Osteocyte (in vitro differentiated cells): Measurements from ENCODE around the gene TBCD. TPM values are rescaled to one million over a fixed set of nuclear protein-coding genes. Genes with fewer than 3 reads are reported as not detected.

Source experiments
- DNase-seq: peaks from one replicate; pipeline ENCODE4 v3.0.0; 2021; ENCODE audit warnings: mixed read lengths; ENCODE audit not compliant: unreplicated experiment; ENCODE audit errors: extremely low spot score
- H3K27ac Mint-ChIP-seq: one replicate; pipeline ENCODE4 v1.8.0; 2021; ENCODE audit warnings: mild to moderate bottlenecking, mixed read lengths; ENCODE audit not compliant: unreplicated experiment
- H3K27me3 Mint-ChIP-seq: one replicate; pipeline ENCODE4 v1.8.0; 2021; ENCODE audit warnings: mixed read lengths; ENCODE audit not compliant: unreplicated experiment
- H3K36me3 Mint-ChIP-seq: one replicate; pipeline ENCODE4 v1.8.0; 2021; ENCODE audit warnings: mixed read lengths; ENCODE audit not compliant: unreplicated experiment
- H3K4me1 Mint-ChIP-seq: one replicate; pipeline ENCODE4 v1.8.0; 2021; ENCODE audit warnings: mixed read lengths; ENCODE audit not compliant: unreplicated experiment
- H3K4me3 Mint-ChIP-seq: one replicate; pipeline ENCODE4 v1.8.0; 2021; ENCODE audit warnings: mild to moderate bottlenecking, moderate library complexity, mixed read lengths; ENCODE audit not compliant: unreplicated experiment
- H3K9me3 Mint-ChIP-seq: one replicate; pipeline ENCODE4 v1.8.0; 2021; ENCODE audit warnings: mixed read lengths; ENCODE audit not compliant: unreplicated experiment
- total RNA-seq: library from RNA; stranded (reverse); gene quantifications from 2 replicates; pipeline ENCODE4 v1.2.1, GENCODE V29; 2021
- TF ChIP-seq, protein P1 (sequence below): fragments of 200-600 bp; sonication (generic); IDR thresholded peaks from 2 replicates; pipeline ENCODE4 v1.5.0; 2021; ENCODE audit warnings: antibody characterized with exemption, mild to moderate bottlenecking, moderate library complexity

TBCD gene
- total RNA-seq, 1 donor from 2014 or later, result 74.0 TPM

DNA sequence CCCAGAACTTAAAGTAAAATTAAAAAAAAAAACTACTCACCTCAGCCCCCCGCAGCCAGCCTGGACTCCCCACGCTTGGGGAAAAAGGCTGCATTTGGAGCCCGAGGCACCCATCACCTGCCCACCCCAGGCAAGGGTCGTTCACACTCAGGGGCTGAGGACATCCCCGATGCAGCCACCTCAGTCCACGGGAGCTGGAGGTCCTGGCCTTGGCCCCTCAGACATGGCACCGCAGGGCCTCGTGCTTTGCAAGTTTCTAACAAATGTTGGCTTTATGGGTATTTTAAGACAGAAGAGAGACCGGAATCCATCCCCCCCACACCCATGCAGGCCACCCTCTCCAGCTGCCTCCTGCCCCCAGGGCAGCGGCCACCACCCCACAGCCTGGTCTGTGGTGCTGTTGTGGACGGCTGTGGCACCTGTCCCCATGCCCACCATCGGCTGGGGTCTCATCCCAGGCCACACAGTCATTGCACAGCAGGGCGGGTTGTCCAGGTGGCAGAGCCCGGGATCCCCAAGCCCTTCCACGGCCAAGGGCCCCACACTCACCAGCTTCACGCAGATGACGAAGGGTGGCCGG, 204.4 kb downstream of the TBCD start:
- H3K4me1 Mint-ChIP-seq, result no peaks in the 10 kb centered on the region
- DNase-seq, result peak; percentile 81
- H3K4me3 Mint-ChIP-seq, result no peak overlapping the region

DNA sequence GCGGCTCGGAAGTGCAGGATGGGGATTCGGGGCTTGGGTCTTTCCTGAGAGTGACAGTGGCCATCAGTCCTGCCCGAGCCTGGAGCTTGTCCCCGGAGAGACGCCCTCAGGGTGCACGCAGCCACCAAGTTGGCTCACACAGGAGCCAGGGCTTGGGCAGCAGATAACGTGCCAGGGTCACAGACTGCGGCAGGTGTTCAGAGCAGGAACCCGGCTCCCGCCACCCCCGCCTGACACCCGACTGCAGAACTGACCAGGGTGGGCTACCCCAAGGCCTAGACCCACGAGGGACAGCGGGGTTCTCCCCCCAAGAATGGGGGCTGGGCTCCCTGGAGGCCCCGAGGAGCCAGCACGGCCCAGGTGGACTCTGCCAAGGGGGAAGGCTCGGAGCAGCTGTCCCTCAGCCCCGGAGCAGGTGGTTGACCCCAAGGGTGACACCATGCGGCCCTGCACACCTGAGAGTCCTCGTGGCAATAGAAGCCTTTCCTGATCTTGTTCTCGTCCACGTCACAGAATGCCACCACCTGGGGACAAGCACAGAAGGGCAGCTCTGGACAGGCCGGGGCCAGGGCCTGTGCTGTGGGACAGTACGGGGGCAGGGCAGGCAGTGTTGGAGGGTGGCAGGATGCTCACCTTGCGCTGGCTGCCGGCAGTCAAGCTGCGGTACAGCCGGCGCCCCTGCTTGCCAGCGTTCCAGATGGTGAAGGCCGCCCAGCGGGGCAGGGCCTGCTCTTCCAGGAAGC, 205.0 kb downstream of the TBCD start:
- Mint-ChIP-seq H3K27ac (no peak overlapping the region), H3K36me3 (peaks cover 27% of the 10 kb centered on the region), H3K9me3 (peaks cover 33% of the 10 kb centered on the region), H3K4me3 (no peak overlapping the region), H3K27me3 (no peaks in the 10 kb centered on the region), H3K4me1 (no peaks in the 10 kb centered on the region)
- no peak for DNase-seq
- TF ChIP-seq, protein P1, sequence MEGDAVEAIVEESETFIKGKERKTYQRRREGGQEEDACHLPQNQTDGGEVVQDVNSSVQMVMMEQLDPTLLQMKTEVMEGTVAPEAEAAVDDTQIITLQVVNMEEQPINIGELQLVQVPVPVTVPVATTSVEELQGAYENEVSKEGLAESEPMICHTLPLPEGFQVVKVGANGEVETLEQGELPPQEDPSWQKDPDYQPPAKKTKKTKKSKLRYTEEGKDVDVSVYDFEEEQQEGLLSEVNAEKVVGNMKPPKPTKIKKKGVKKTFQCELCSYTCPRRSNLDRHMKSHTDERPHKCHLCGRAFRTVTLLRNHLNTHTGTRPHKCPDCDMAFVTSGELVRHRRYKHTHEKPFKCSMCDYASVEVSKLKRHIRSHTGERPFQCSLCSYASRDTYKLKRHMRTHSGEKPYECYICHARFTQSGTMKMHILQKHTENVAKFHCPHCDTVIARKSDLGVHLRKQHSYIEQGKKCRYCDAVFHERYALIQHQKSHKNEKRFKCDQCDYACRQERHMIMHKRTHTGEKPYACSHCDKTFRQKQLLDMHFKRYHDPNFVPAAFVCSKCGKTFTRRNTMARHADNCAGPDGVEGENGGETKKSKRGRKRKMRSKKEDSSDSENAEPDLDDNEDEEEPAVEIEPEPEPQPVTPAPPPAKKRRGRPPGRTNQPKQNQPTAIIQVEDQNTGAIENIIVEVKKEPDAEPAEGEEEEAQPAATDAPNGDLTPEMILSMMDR, result no peak

More for the DNA sequence above, 204.4 kb downstream of the TBCD start:
- Mint-ChIP-seq H3K9me3 (peaks cover 33% of the 10 kb centered on the region), H3K36me3 (peaks cover 28% of the 10 kb centered on the region), H3K27me3 (no peaks in the 10 kb centered on the region), H3K27ac (no peak overlapping the region)
- TF ChIP-seq, protein P1, result no peak

DNA sequence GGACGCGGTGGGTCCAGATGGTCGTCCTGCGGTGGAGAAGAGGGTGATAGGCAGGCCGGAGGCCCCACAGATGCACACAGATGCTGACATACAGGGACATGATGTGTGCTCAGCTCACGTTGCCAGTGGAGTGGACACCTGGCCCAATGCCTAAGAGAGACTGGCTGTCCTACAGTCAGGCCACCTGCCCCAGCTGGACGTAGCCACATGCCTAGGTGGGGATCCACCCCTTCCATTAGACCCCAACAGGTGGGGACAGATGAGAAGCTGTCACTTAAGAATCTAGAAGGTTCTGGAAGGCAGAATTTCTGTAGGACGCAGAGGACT, 205.6 kb downstream of the TBCD start:
- H3K4me3 Mint-ChIP-seq, result no peak overlapping the region
- H3K36me3 Mint-ChIP-seq, result peaks cover 27% of the 10 kb centered on the region
- H3K27me3 Mint-ChIP-seq, result no peaks in the 10 kb centered on the region
- peaks cover 28% of the 10 kb centered on the region for H3K9me3 Mint-ChIP-seq
- TF ChIP-seq, protein P1, result no peak
- no peak overlapping the region for H3K27ac Mint-ChIP-seq
- no peak for DNase-seq
- no peaks in the 10 kb centered on the region for H3K4me1 Mint-ChIP-seq

DNA sequence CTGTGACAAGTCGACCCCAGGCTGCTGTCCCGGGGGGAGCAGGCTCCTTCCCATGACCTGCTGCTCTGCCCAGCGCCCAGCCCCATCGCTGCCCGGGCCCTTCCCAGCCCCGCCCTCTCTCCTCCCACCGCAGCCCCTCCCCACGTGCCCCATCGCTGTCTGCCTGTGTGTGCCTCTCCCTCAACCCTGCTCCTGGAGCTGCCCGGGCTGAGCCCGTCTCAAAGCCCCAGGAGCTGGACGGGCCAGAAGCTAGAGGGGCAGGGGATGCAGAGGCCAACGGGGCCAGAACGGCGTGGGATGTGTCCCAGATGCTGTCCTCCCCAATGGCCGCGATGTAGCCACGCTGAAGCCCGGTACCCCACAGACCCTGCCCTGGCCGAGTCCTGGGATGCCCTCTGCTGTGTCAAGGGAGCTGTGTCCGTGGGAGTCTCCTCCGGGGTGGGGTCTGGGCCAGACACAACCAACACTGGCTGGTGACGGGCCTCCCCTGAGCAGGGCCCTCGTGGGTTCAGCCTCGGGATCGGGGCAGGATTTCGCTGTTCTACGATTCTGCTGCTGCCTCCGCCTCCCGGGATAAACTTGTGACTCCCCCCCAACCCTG, 206.2 kb downstream of the TBCD start:
- Mint-ChIP-seq H3K9me3 (peaks cover 22% of the 10 kb centered on the region), H3K27me3 (no peaks in the 10 kb centered on the region), H3K36me3 (peaks cover 20% of the 10 kb centered on the region), H3K4me1 (peaks cover under 1% of the 10 kb centered on the region), H3K27ac (no peak overlapping the region), H3K4me3 (no peak overlapping the region)
- DNase-seq, result no peak
- TF ChIP-seq, protein P1, result no peak

DNA sequence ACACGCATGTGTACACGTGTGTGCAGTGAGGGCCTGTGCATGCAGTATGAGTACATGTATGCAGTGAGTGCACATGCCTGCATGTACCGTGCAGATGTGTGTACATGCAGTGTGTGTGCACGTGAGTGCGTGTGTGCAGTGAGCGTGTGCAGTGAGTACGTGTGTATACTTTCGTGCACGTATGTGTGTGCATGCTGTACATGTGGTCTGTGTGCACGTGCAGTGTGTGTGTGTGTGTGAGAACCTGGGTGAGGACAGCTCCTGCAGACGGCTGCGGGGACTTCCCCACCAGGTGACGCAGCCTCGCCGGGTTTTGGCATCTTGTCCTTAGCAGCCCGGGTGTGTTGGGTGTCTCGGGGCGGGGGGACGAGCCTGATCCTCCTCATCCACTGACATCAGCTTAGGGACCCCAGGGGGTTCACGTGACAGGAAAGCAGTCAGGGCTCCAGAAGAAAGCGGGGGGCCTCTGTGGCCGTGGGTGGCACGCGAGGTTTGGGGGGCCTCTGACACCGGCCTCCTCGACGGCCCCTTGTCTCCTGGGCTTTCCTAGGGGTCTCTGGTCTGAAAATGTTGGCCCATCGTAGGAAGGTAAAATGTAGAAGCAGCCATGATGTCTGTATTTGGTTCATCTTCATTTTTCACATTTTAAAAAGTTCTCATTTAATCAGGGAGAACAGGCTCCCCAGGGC, 207.5 kb downstream of the TBCD start:
- peaks cover 10% of the 10 kb centered on the region for H3K36me3 Mint-ChIP-seq
- peaks cover 10% of the 10 kb centered on the region for H3K9me3 Mint-ChIP-seq
- H3K4me1 Mint-ChIP-seq, result peaks cover 7% of the 10 kb centered on the region
- no peaks in the 10 kb centered on the region for H3K27me3 Mint-ChIP-seq
- DNase-seq, result peak; percentile 68
- no peak overlapping the region for H3K27ac Mint-ChIP-seq
- TF ChIP-seq, protein P1, result no peak
- no peak overlapping the region for H3K4me3 Mint-ChIP-seq
